ENCODE data around the gene PARPBP. TPM values are rescaled to one million over a fixed set of nuclear protein-coding genes. Genes with fewer than 3 reads are reported as not detected.
A peak's percentile ranks its signal among the peaks of the same experiment; 100 is the strongest.
"Not testable (repeated sequence)": the region's sequence is repeated elsewhere in the genome, so short reads cannot be mapped to it uniquely, and the experiment has no call there.

Gene PARPBP, protein sequence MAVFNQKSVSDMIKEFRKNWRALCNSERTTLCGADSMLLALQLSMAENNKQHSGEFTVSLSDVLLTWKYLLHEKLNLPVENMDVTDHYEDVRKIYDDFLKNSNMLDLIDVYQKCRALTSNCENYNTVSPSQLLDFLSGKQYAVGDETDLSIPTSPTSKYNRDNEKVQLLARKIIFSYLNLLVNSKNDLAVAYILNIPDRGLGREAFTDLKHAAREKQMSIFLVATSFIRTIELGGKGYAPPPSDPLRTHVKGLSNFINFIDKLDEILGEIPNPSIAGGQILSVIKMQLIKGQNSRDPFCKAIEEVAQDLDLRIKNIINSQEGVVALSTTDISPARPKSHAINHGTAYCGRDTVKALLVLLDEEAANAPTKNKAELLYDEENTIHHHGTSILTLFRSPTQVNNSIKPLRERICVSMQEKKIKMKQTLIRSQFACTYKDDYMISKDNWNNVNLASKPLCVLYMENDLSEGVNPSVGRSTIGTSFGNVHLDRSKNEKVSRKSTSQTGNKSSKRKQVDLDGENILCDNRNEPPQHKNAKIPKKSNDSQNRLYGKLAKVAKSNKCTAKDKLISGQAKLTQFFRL
- total RNA-seq, result 8.7 and 13.0 TPM in 2 replicates

DNA sequence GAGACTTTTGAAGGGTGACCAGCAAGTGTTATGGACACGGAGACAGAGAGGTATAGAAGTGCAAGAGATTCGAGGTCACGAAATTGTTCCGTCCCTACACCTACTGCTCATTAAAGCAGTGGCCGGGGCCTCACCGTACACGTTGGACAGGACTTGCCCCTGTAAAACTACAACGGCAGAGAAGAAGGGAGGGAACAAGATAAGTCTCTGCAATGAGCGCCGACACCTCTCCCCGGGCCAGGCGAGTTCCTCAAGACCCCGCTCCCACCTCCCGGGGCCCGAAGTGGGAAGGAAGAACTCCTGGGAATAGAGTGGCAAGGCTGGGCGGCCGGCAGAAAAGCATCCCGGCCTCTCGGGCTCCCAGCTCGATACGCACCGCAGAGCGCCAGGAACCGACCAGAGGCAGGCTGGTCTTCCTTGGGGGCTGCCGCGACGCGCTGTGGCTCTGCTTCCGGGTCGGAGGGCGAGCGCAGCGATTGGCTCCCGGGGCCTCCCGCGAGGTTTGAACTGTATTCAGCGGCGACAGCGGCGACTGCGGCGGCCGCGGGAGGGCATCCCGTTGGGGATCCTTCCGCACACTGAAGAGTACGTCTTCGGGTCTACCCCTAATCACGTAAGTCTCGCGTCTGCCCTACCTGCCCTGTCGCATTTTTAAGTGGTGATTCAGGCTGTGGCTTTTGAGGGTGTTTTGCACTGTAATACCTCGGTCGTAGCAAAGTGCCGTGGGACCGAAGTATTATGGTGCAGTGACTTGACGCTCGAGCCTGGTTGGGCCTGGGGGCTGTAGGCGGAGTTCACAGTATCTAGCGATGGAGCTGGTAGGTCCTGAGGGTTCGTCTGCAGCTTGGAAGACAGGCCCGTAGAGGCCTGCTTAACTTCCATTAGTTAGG is at the start of gene PARPBP, which contains the start of gene NUP37:
PARPBP (plus strand) TSS at position 510 of the 890 bp plus-strand sequence. CDS start 3,706 bp downstream, outside the sequence.
NUP37 (minus strand) TSS at position 441 of the 890 bp plus-strand sequence. CDS start 1,596 bp downstream, outside the sequence.
- peak within 1 kb of the TSS; percentile 87 for H3K4me3 ChIP-seq (ENCODE audit: low read depth, low read length)
- peak; percentile 88 for DNase-seq (ENCODE audit: low read depth)
- TF ChIP-seq, protein P1, sequence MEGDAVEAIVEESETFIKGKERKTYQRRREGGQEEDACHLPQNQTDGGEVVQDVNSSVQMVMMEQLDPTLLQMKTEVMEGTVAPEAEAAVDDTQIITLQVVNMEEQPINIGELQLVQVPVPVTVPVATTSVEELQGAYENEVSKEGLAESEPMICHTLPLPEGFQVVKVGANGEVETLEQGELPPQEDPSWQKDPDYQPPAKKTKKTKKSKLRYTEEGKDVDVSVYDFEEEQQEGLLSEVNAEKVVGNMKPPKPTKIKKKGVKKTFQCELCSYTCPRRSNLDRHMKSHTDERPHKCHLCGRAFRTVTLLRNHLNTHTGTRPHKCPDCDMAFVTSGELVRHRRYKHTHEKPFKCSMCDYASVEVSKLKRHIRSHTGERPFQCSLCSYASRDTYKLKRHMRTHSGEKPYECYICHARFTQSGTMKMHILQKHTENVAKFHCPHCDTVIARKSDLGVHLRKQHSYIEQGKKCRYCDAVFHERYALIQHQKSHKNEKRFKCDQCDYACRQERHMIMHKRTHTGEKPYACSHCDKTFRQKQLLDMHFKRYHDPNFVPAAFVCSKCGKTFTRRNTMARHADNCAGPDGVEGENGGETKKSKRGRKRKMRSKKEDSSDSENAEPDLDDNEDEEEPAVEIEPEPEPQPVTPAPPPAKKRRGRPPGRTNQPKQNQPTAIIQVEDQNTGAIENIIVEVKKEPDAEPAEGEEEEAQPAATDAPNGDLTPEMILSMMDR (IDR thresholded peaks at IDR 0.05; ENCODE audit: insufficient read depth, low read depth, low read length), result no peak

DNA sequence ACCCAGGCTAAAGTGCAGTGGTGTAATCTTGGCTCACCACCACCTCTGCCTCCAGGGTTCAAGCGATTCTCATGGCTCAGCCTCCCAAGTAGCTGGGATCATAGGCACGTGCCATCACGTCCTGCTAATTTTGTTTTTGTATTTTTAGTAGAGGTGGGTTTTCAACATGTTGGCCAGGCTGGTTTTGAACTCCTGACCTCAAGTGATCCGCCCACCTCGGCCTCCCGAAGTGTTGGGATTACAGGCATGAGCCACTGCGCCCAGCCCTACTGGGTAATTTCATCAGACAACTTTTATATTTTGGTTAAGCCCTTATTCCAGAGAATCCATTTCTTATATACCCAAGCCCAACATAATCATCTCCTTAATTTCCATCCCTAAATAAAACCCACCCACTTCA is 47.9 kb upstream of the PARPBP start:
- DNase-seq (ENCODE audit: low read depth); H3K4me3 ChIP-seq (ENCODE audit: low read depth, low read length): not testable (repeated sequence)

DNA sequence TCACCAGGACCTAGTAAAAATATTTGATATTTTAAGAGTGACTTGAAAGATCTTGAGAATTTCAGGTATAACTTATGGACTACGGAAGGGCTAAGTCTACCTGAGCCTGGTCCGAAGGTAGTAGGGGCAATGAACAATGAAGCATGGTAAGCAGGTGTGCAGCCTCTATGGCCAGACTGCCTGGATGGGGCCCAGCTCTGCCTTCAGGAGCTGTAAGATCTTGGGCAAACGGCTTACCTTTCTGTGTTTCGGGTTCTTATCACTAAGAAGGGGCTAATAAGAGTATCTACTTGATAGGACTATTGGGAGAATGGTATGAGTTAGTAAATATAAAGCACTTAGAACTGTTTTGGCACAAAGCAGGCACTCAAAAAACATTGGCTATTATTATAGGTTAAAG is 39.1 kb upstream of the PARPBP start:
- TF ChIP-seq, protein P1 (IDR thresholded peaks at IDR 0.05; ENCODE audit: insufficient read depth, low read depth, low read length), result no peak
- H3K4me3 ChIP-seq (ENCODE audit: low read depth, low read length), result no peak overlapping the region

DNA sequence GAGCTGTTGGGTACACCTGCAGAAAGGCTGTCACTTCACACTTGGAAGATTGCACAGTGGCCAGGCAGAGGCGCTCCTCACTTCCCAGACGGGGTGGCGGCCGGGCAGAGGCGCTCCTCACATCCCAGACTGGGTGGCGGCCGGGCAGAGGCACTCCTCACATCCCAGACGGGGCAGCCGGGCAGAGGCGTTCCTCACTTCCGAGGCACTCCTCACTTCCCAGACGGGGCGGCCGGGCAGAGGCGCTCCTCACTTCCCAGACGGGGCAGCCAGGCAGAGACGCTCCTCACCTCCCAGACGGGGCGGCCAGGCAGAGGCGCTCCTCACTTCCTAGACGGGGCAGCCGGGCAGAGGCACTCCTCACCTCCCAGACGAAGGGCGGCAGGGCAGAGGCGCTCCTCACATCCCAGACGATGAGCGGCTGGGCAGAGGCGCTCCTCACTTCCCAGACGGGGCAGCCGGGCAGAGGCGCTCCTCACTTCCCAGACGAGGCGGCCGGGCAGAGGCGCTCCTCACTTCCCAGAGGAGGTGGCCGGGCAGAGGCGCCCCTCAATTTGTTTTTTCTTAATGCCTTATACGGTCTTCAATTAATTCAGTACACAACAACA is 30.7 kb upstream of the PARPBP start:
- DNase-seq (ENCODE audit: low read depth); H3K4me3 ChIP-seq (ENCODE audit: low read depth, low read length): not testable (repeated sequence)

More for the DNA sequence above, 39.1 kb upstream of the PARPBP start:
- DNase-seq (ENCODE audit: low read depth), result no peak

DNA sequence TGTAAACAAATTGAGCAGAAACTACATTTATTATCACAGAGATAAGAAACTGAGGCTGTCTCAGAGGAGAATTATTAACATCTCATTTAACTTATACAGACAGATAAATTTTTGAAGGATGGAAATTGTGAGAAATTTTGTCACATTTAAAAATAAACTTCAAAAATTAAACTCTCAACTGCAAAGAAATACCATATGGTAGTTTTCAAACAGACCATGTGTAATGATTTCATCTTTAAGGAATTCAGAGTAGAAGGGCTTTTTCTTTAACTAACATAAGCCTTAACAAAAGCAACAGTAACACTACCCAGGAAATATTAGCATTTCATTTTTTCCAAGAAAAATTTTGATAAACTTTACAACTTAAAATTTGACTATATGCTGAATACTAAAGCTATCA is 26.7 kb upstream of the PARPBP start:
- peak; percentile 51 for DNase-seq (ENCODE audit: low read depth)
- TF ChIP-seq, protein P1 (IDR thresholded peaks at IDR 0.05; ENCODE audit: insufficient read depth, low read depth, low read length), result no peak
- no peak overlapping the region for H3K4me3 ChIP-seq (ENCODE audit: low read depth, low read length)

DNA sequence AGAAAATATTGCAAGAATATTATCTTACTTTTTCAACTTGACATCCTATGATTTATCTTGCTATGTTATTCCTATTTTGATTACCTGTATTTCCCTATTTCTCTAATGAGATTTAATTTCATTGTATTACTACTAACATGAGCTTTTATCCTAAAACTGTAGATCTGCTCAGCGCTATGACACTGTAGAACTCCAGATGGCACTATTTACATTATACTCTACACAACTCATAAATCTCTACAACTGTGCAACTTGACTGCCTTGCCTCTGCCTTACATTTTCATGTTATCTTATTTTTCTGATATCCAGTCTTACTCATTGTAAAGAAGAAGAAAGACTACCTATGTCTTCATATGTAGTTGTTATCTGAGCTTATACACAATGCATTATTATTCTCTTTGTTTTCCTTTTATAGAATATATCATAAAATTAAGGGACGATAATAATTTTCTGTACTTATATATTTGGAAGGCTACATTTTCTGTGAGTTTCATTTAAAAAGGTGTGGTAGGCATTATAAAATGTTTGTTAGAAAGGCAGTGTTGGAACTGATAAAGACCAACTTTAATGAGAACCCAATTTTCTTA is 24.2 kb upstream of the PARPBP start:
- peak; percentile 61 for DNase-seq (ENCODE audit: low read depth)
- no peak overlapping the region for H3K4me3 ChIP-seq (ENCODE audit: low read depth, low read length)

More for the DNA sequence above, 24.2 kb upstream of the PARPBP start:
- TF ChIP-seq, protein P1 (IDR thresholded peaks at IDR 0.05; ENCODE audit: insufficient read depth, low read depth, low read length), result peak; percentile 43

All from fibroblast of villous mesenchyme (primary cell).